ENCODE measurements around the gene GPC5. TPM values are rescaled to one million over a fixed set of nuclear protein-coding genes. Genes with fewer than 3 reads are reported as not detected.

GPC5 gene
- total and polyA plus RNA-seq, 9 of the 15 experiments (the other 6 are each of a cell fraction or from before 2014, with no cell fraction given), result 0.18 to 0.27 TPM; not detected in 7

- TF ChIP-seq CREB3 (tag; conservative IDR thresholded peaks at IDR 0.05; ENCODE audit: low read depth) (no peak), CEBPB (tag; IDR thresholded peaks at IDR 0.05) (no peak), CBX8 (IDR thresholded peaks at IDR 0.05; ENCODE audit: borderline replicate concordance, extremely low read depth, low read depth, low read length, poor library complexity, severe bottlenecking) (no peak), ZBTB5 (IDR thresholded peaks at IDR 0.05) (no peak), PURB (CRISPR knock-in tag; IDR thresholded peaks at IDR 0.05; ENCODE audit: low read depth) (no peak), FOXK2 (conservative IDR thresholded peaks at IDR 0.05 in 1 of 2, IDR thresholded peaks at IDR 0.05 in 1 of 2; ENCODE audit: low read depth in 2 of 2) (no peak), EHMT2 (IDR thresholded peaks at IDR 0.05) (no peak), HDAC2 (IDR thresholded peaks at IDR 0.05) (no peak), CHD7 (IDR thresholded peaks at IDR 0.05; ENCODE audit: low read depth, low read length) (no peak), ZNF217 (CRISPR knock-in tag; IDR thresholded peaks at IDR 0.05) (no peak), LEF1 (IDR thresholded peaks at IDR 0.05) (no peak), GABPB2 (CRISPR knock-in tag; conservative IDR thresholded peaks at IDR 0.05) (no peak), ARHGAP35 (IDR thresholded peaks at IDR 0.05; ENCODE audit: partially characterized antibody) (no peak)
Observed at GRCh38 chr13:92514420-92515125, 1116.2 kb downstream of the GPC5 start (continued).
